NT2/D1 (cell line): ENCODE measurements around the gene LINGO1.

ENCODE experiments used
- SUZ12 ChIP-seq: IDR thresholded peaks from 2 replicates; pipeline ENCODE4 v1.6.1; 2011; ENCODE audit not compliant: insufficient read length, insufficient read depth; ENCODE audit errors: extremely low read depth
- YY1 ChIP-seq: IDR thresholded peaks from 2 replicates; pipeline ENCODE4 v1.6.1; 2011; ENCODE audit not compliant: insufficient read length, insufficient read depth
- ZNF274 ChIP-seq: IDR thresholded peaks from 2 replicates; pipeline ENCODE4 v1.6.1; 2011; ENCODE audit warnings: mild to moderate bottlenecking, low read depth, low read length

DNA sequence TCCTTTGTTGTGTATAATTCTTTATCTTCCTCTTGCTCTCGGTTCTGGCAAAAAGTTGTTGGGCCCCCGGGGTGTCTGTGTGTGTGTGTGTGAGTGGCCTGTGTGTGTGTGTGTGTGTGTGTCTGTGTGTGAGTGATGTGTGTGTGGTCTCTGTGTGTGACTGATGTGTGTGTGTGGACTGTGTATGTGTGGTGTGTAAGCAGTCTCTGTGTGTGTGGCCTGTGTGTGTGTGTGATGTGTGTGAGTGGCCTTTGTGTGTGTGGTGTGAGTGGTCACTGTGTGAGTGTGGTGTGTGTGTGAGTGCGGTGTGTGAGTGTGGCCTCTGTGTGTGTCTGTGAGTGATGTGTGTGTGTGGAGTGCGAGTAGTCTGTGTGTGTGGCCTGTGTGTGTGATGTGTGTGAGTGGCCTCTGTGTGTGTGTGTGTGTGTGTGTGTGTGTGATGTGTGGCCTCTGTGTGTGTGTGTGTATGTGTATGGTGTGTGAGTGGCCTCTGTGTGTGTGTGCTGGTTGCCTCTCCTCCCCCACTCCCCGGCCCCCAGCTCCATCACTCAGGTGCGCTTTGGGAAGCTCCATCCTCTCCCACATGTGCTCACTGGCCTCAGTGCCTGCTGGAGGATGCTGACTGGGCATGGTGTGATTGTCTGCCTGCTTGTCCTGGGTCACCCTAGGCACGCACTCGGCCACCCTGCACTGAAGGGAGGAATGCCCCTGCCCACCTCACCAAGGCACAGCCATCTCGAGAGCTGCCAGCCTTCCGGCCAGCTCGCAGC lies 8.8 kb downstream of the LINGO1 start:
- TF ChIP-seq ZNF274 = no peak
- no peak for TF ChIP-seq SUZ12
- TF ChIP-seq YY1 = no peak
